Kasumi-1 (cell line): ENCODE data around the gene FASTKD2.
A peak's percentile ranks its signal among the peaks of the same experiment; 100 is the strongest.
"Not testable (repeated sequence)": the region's sequence is repeated elsewhere in the genome, so short reads cannot be mapped to it uniquely, and the experiment has no call there.

Experiments used
- DNase-seq, 2 experiments: peaks; one replicate each; lab custom pipeline; 2025; lab: John Stamatoyannopoulos, UW

FASTKD2 gene

DNA sequence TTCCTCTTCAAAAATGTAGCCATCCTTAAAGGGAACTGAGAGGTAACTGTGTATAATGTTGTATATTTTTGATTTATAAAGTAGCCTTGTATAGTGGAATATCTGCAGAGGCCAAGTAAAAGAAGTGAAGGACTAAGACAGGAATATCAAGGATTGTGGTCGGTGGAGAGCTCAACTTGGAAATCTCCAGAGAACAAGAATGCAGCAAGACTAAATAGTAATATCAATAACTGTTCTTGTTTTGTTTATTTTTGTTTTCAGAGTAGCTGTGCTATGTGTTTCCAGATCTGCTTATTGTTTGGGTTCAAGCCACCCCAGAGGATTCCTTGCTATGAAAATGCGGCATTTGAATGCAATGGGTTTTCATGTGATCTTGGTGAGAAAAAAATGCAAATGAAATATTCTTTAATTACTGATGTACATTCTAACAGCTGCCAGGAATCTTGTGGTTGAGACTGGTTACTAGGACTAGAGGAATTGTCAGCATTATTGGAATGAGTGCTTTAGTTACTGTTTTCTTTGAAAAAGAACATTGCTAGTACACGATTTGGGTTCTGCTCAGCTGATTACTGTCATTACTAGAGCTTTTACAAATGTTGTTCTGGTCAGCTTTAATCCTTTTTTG is 25.0 kb downstream of the FASTKD2 start:
- no peak for DNase-seq

DNA sequence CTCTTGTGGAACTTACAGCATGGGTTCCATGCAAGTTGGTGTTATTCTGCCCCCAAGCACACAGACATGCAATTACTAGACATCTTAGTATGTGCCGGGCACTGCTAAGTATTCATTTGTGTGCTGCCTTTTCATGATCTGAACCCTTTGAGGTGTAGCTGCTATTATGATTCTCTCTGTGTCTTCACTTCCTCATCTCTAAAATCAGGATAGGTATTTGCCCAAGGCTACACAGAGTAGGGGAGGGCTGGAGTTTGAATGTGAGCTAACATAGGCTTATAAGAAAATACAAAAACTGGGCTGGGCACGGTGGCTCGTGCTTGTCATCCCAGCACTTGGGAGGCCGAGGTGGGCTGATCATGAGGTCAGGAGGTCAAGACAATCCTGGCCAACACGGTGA is 27.2 kb downstream of the FASTKD2 start:
- DNase-seq = no peak

DNA sequence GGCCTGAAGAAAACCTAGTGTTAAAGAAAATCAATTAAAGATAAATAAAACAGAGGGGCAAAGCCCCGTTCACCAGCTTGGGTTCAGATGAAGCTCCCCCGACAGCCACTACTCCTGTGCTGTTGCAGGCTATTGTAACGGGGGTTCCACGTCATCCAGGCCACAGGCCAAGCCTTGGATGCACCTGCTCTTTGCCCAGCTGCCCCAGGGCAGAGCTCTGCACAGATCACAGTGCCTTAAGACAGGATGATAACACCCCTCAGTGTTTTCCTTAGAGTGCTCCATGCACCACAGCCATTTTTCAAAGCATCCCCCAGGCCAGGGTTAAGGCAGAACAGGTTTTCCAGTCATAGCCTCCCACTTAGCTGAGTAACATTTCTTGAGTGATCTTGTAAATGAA is 32.0 kb downstream of the FASTKD2 start:
- no peak for DNase-seq

DNA sequence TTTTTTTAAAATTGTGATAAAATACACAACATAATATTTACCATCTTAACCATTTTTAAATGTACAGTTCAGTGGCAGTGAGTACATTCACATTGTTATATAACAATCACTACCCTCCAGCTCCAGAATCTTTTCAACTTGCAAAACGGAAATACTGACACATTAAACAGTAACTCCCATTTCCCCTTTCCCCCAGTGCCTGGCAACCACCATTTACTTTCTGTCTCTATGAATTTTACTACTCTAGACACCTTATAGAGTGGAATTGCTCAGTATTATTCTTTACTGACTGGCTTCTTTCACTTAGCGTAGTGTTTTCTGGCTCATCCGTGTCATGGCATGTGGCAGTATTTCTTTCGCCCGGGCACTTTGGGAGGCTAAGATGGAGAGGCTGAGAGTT is 32.6 kb downstream of the FASTKD2 start:
- DNase-seq = no peak

DNA sequence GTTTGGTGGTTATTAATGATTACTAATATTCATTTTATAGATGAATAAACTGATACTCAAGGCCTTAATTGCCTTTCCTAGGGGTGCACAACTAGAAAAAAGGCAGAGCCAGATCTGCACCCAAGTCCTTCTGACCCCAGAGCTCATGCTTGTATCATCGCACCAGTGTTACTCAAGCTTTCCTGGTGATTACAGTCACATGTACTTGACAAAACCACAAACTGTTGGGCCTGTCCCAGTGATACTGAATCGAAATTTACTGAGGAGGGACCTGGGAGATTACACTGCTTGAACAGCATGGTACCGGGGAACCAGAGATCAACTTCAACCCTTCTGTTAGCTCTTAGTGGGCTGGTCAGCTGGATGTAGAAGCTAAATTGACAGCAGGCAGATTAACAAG is 33.7 kb downstream of the FASTKD2 start:
- DNase-seq = peak in 1 of 2 experiments; percentile 3

DNA sequence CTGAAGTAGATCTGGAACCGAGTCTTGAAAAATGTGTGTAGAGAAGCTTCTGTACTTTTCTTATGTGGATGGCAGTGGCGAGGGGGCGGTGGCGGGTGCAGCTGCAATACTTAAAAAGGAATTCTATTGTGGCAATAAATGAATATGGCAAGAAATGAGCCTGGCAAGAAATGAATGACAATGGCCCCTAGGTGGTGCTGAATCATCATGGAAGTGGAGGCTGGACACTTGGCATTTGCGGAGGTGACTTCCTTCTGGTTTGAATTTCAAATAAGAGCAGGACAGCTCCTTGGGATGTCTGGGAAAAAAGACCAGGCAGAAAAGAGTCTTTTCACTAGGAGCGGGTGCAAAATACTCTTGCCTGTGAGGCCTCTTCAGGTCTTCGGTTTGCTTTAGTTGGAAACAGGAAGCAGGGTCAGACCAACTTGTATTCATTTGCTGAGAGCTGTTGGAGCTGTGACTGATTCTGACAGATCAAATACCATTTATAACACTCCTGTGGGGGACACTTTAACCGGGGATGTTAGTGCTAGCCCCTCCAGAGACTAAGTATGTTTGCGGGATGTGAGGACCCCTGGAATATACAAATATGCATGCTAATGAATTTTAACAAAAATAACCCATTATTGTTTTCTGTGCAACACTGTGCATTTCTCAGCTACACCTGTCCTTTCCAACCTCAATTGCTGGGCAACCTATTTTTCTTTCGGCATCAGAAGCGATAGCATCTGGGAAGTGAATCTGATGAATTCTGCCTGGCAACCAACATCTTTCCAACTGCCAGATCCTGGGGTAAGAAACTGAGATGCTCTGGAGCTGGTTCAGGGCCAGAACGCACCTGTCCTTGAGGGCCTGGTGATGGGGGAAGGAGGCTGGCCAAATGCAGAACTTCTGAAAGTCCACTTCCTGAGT is 35.4 kb downstream of the FASTKD2 start:
- peak; percentile 36 to 40 for DNase-seq

DNA sequence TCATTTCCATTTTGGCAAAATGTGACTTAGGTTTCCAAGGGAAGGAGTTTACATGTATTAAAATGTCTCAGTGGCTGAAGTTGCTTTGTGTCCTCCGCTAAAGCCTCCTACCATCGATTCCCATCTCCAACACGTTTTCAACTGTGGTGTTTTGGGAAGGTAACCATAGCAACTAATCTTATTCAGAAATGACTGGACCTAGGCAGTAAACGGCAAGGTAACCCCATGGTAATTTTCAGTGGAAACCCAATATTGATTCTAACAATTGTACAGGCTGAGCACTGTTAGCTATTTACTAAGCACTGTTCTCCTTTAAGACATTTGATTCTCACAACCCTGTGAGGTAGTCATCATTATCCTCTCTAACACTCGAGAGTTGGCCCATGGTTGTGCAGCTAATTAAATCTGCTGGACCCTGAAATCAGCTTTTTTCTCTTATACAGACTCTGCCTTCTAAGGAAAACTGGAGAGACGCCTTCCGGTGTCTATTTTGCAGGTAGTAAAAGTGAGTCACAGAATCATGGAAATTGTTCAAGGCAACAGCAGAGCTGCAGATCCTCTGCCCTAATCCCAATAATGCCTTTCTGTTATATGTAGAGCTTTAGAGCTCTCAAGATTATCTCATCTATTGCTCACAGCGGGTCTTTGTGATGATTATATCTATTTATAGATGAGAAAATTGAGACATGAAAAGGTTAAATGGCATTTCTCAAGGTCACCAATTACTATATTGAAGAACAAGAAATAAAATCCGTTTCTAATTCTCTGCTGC is 36.2 kb downstream of the FASTKD2 start:
- no peak for DNase-seq

DNA sequence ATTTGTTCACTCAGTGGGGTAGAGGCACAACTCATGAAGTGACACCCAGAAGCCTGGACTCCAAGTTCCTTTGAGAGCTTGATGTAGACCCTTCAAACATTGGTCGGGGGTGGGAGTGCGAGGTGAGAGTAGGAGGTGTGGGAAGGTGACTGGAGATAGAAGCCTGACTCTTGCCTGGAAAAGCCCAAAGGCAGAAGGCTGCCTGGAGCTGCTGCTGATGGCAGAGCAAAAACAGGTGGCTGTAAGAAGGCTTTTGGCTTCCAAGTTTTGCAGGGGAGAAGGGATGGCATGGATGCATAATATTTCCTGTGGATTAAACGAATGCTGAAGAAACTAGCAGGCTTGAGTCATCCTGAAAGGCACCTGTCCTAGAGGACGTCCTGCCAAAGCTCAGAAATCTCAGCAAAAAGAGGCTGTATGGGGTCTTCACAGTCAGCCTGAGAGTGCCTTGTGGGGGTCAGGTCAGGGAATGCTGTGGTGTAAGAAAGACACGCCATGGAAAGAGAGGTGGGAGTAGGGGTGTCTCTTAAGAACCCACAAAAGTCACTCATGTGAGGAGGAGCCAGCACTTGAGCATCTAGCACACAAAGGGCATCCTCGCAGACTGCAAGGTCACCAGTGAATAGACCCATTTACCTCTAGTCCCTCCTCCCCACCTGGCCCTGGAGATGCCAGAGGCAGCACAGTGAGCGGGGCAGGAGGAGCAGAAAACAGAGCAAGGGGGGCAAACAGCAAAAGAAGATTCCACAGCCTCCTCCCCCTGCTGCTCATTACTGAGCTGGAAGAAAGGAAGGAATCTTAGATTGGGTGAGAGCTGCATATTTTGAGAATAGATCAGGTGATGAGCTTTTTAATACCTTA is 37.5 kb downstream of the FASTKD2 start:
- no peak for DNase-seq

DNA sequence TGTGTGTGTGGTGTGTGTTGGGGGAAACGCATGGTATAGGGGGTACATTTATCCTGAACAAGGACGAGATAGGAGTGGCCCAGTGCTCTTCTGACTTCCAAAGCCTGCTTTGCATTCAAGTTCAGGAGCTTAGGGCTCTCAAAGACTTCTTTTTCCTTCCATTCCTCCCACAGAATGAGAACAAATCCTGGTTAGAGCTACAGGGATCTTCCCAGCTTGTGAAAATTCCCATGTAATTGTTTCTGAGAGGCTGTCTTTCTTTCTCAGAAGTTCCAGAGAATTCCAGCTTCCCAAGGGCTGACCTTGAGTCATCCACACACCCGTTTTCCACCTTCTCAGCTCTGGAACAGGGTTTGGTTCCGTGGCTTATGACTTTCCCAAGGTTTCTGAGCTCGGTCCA is 38.9 kb downstream of the FASTKD2 start:
- no peak for DNase-seq

DNA sequence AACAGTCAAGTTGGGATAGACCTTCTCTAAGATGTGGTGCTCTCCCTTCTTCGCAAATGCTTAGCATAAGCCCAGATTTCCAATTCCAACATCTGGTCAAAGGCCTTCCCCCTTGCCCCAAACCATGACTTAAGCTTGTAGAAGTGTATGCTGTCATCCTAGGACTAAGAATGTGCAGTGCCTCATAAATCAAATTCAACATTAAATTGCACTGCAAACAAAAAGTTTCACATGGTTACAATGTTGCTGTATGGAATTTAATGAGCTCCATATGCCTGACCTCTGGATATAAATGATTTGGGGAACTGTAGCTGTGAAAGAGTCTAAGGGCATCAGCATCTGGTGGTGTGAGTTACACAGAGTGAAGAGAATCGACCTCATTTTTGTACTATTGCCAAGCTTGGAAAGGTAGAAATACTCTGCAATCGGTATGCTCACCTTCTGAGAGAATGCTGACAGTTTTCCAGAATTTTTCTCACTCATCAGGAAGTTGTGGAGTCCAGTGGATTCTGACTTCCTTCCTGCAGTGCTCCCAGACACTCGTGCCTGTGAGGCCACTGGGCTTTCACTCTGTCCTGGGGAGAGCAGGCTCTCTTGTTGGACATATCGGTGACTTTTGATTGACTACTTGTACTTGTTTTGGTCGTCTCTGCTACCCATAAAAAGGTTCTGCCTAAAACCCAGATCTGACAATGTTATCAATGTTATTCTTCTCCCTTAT is 40.6 kb downstream of the FASTKD2 start:
- DNase-seq = no peak

DNA sequence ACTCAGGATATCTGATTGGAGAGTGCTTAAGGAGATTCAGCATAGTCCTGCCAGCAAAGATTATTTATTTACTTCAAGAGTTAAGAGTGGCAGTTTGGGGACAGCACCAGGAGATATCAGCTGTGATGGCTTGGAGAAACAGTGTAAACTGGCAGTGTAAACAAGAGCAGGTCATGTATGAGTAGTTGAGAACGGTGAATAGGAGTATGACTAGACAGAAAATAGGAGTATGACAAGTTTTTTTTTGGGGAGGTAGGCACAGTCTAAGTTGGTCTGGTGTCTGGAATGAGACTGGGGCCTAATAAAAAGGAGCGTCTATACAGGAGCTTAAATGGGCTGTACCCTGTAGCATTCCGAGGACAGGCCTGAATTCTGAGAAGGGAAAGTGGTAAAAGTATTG is 42.2 kb downstream of the FASTKD2 start:
- DNase-seq = not testable (repeated sequence)

DNA sequence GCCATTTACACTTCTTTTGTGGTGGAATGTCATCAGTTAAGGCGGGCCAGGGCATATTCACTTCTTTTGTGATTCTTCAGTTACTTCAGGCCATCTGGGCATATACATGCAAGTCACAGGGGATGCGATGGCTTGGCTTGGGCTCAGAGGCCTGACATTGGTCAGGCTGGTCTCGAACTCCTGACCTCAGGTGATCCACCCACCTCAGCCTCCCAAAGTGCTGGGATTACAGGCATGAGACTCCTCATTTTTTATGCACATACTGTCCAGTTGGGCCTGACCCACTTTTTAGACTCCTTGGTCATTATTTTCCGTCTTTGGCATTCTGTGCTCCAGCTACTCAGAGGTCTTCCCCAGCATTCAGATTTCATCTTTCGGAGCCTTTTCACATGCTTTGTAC is 47.1 kb downstream of the FASTKD2 start:
- DNase-seq = not testable (repeated sequence)

DNA sequence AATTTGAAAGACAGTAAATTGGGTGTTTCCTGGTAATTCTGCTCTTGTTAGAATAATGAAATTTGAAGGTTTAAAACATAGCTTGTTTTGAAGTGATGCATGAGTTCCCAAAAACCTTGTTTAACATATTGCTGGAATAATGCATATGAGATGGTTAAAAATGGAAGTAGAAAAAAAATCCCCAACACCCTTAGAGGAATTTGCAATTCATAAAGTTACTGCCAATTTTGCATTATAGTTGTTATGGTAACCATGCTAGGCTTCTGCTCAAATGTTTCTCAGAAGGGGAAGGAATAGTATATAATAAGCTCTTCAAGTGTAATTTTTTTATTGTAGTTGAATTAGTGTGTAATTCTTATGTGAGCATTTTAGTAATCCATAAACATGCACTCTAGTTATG is 49.1 kb downstream of the FASTKD2 start:
- DNase-seq = no peak

DNA sequence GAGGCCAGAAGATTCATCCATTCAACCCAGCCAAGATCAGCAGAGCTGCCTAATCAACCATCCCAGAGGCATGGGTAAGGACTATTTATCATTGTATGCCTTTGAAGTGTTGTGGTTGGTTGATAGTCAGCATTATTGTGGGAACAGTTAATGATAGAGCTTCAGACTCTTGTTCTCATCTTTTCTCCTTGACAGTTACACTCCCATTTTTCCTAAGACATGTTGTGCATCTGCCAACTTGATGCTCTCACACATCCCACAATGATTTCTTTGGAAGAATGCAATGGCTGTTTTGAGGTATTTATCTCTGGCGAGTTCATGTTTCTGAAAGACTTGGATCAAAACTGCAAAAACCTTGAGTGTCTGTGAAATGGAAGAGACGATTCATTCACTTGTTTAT is 55.4 kb downstream of the FASTKD2 start:
- no peak for DNase-seq

DNA sequence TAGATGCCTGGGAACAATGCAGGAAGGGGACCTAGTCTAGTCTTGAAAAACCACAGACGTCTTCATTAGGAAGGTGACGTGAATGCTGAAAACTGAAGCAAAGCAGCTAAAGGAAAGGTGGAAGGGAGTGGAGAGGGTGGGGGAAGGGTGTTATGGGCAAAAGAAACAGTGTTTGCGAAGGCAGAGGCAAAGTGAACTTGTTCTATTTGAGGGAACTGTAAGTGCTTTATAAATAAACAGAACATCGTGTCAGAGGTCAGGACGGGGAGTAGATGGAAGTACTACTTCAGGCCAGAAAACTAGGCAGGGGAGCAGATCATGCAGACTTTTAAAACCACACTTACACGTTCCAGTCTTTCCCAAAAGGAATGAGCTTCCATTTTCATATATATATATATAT is 57.8 kb downstream of the FASTKD2 start:
- DNase-seq = no peak

DNA sequence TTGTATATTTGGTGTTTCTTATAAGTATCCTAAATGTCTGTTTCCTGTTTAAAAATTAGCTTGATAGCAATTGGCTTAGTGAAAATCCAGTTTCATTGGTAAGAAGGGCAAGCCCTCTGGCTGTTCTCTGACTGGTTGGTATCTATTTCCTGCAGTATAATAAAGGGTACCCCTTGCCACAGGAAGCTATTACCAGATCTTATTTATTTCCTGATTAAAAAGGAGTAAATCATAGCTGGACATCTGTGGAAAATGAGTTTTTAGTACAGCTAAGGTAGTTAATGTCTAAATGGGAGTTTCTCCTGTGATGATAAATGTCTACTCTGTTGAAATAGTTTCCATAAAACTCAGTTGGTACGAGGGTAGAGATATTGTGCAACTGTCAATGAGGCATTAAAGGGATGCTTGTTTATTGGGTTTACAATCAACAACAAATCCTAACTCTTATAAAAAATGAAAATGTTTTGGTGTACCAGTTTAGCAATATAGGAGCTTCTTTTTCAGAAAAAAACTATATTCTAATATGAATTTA is 58.7 kb downstream of the FASTKD2 start:
- no peak for DNase-seq

DNA sequence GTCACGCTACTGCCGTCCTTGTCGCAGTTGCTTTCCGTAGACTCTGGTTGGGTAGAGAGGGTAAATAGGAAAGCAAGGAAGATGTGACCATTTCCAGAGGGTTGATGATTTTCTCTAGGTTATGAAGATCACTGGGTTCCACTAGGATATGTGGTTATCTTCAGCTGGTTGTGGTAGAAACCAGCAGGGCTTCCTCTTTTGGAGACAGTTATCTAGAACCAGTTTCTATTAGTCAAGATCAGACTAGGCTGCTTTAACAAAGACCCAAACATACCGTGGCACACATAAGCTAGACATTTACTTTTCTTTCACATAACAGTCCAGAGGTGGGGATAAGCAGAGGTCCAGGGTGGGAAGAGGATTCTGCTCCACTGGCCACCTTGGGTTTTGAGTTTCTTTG is 59.6 kb downstream of the FASTKD2 start:
- peak in 1 of 2 experiments; percentile 9 for DNase-seq

DNA sequence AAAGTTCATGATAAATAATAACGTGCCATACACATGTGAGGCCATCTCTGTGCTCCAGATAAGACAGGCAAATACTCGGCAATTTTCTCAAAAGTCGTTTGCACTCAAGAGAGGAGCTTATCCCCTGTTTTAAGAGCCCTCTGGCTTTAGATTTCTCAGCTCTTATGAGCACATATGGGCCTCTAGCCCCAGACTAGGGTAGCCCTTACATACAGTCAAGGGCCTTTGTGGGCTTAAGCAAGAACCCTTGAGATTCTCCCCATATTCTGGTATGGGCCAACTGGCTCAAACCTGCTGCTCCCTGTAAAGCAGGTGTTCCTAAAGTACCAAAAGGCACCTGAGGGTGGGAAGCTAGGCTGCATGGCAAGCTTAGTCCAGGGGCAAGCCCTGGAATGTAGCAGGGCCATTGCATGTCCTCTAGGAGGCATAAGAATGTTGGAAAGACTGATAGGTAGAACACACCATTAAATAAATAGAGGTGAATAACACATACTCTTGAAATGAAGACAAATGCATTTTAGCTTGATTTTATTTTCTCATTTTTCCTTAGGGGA is 66.1 kb downstream of the FASTKD2 start:
- no peak for DNase-seq

DNA sequence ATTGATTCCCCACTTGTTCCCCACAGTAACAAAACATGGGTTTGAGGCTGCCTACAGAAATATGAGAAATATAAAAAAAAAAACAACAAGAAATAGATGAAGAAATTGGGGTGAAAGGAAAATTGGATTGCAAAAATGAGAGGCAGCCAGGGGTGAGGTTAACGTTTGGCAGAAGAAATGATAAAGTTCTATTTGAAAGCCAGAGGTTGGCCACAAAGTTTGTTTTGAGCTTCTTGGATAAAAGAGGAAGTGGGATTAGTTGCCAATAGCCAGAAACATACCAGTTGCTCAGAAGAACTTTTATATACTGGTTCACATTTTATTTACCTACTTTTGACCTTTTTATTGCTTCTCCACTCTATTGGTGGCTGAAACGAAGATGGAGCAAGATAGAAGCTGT is 67.5 kb downstream of the FASTKD2 start:
- DNase-seq = peak; percentile 23 to 42

DNA sequence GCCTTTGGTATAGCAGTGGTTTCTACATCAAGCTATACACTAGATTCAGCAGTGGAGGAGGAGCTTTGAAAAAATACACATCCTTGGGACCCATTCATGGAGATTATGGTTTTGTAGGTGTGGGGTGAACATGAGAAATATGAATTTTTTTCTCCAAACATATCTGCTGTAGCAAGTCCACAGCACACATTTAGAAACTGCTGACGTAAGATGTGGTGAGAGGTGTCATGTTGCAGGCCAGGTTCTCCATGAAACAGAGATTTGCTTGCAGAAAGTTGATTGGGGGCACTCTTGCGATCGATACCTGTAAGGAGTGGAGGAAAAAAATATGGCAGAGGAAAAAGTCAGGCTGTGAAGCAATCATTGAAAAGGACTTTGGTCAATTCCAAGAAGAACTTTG is 67.9 kb downstream of the FASTKD2 start:
- DNase-seq = no peak

DNA sequence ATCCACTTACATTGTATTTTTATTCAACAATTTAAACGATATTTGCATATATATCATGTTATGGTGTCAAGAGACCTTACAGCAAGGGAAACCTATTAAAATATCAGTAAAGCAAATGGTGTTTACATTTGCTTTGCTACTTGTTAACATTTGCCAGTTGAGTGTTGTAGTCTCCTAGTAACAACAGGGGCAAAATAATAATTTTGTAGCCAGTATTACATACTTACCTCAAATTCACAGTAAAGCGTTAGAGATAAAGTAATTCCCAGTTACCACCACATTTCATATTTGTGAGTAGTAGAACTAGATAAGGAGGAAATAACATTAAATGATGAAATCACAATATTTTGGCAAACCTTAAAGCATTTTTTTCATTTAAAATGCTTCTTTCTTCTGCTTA is 71.3 kb downstream of the FASTKD2 start:
- no peak for DNase-seq
